SK-N-SH (cell line): ENCODE data around the gene SEC14L2. TPM values are rescaled to one million over a fixed set of nuclear protein-coding genes. Genes with fewer than 3 reads are reported as not detected.

Experiments
- CHD2 ChIP-seq: fragments of 150-350 bp; IDR thresholded peaks from 2 replicates; pipeline ENCODE4 v1.6.1; 2018; ENCODE audit warnings: low read length; ENCODE audit not compliant: partially characterized antibody
- FOXM1 ChIP-seq: IDR thresholded peaks from 2 replicates; pipeline ENCODE4 v1.4.0; 2012; ENCODE audit warnings: low read depth, mild to moderate bottlenecking
- GATA2 ChIP-seq: sonication (generic); formaldehyde crosslinking; IDR thresholded peaks from 2 replicates; pipeline ENCODE4 v1.5.0; 2020; ENCODE audit warnings: mild to moderate bottlenecking, missing genetic modification reagents
- MEF2A ChIP-seq: IDR thresholded peaks from 2 replicates; pipeline ENCODE4 v1.4.0; 2012; ENCODE audit warnings: low read depth, borderline replicate concordance
- MXI1 ChIP-seq: IDR thresholded peaks from 2 replicates; pipeline ENCODE4 v1.6.1; 2012; ENCODE audit warnings: mild to moderate bottlenecking, low read depth, low read length, improper control_type of control experiment
- NRF1 ChIP-seq: IDR thresholded peaks from 2 replicates; pipeline ENCODE4 v1.6.1; 2012; ENCODE audit warnings: low read depth, mild to moderate bottlenecking, low read length
- POLR2AphosphoS5 ChIP-seq: IDR thresholded peaks from 2 replicates; pipeline ENCODE4 v1.6.1; 2012; ENCODE audit warnings: low read depth, low read length
- RAD21 ChIP-seq: IDR thresholded peaks from 2 replicates; pipeline ENCODE4 v1.6.1; 2012; ENCODE audit warnings: mild to moderate bottlenecking, low read length
- RFX5 ChIP-seq: IDR thresholded peaks from 2 replicates; pipeline ENCODE4 v1.6.1; 2012; ENCODE audit warnings: mild to moderate bottlenecking, improper control_type of control experiment, low read length
- RXRA ChIP-seq: IDR thresholded peaks from 2 replicates; pipeline ENCODE4 v1.4.0; 2012; ENCODE audit warnings: low read depth, mild to moderate bottlenecking, borderline replicate concordance
- TCF12 ChIP-seq: IDR thresholded peaks from 2 replicates; pipeline ENCODE4 v1.4.0; 2012
- polyA plus RNA-seq, 3 experiments: library from polyadenylated mRNA; depleted of rRNA; stranded (reverse); fragments of >200 nt; gene quantifications; 2 replicates each; pipeline ENCODE4 v1.2.3, GENCODE V29; 2012
- TF ChIP-seq, protein P1 (sequence below): IDR thresholded peaks from 2 replicates; pipeline ENCODE4 v1.6.1; 2012; ENCODE audit warnings: mild to moderate bottlenecking, low read depth, low read length, moderate library complexity
- TF ChIP-seq, protein P2 (sequence below): fragments of 150-350 bp; IDR thresholded peaks from 2 replicates; pipeline ENCODE4 v1.6.1; 2017; ENCODE audit warnings: antibody characterized with exemption, low read length, low read depth, borderline replicate concordance
- TF ChIP-seq, protein P3 (sequence below): fragments of 150-350 bp; IDR thresholded peaks from 2 replicates; pipeline ENCODE4 v1.6.1; 2016; ENCODE audit warnings: mild to moderate bottlenecking, low read depth, low read length
- TF ChIP-seq, protein P4 (sequence below): IDR thresholded peaks from 2 replicates; pipeline ENCODE4 v1.4.0; 2012; ENCODE audit warnings: low read depth, borderline replicate concordance
- TF ChIP-seq, protein P5 (sequence below): IDR thresholded peaks from 2 replicates; pipeline ENCODE4; 2012

SEC14L2 gene
- polyA plus RNA-seq, 1 of the 3 experiments (the other 2 are of a cell fraction) = 14.0 TPM

DNA sequence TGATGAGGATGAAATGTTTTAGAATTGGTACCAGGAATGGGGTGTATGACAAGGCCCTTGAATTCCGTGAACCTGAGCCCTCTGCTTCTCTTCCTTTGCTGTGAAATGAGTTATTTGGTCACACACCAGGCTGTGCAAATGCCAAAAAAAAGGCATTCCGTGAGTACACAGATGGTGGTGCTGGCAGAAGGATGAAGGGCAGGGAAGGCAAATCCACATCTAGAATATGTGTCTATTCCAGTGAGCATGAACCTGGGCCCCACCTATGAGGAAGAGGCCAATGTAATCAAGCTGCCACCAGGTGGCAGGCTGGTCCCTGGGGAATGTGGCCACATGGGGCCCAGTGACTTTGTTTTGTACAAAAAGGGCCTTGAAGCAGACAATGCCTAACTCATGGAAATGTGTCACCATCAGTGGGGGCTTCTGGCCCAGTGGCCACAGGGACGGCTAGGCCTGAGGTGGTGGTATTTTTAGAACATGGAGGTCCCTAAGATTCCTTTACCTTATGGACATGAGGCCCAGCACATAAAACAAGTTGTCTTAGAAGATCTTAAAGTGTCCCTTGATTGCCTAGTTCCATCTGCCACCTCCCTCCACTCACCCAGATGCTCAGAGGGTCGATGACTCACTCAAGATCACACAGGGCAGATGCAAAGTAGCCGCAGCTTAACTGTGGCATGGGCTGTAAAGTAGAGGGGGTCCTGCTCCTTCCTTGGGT lies 5.7 kb upstream of the SEC14L2 start (continued):
- TF ChIP-seq, protein P1, sequence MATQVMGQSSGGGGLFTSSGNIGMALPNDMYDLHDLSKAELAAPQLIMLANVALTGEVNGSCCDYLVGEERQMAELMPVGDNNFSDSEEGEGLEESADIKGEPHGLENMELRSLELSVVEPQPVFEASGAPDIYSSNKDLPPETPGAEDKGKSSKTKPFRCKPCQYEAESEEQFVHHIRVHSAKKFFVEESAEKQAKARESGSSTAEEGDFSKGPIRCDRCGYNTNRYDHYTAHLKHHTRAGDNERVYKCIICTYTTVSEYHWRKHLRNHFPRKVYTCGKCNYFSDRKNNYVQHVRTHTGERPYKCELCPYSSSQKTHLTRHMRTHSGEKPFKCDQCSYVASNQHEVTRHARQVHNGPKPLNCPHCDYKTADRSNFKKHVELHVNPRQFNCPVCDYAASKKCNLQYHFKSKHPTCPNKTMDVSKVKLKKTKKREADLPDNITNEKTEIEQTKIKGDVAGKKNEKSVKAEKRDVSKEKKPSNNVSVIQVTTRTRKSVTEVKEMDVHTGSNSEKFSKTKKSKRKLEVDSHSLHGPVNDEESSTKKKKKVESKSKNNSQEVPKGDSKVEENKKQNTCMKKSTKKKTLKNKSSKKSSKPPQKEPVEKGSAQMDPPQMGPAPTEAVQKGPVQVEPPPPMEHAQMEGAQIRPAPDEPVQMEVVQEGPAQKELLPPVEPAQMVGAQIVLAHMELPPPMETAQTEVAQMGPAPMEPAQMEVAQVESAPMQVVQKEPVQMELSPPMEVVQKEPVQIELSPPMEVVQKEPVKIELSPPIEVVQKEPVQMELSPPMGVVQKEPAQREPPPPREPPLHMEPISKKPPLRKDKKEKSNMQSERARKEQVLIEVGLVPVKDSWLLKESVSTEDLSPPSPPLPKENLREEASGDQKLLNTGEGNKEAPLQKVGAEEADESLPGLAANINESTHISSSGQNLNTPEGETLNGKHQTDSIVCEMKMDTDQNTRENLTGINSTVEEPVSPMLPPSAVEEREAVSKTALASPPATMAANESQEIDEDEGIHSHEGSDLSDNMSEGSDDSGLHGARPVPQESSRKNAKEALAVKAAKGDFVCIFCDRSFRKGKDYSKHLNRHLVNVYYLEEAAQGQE = no peak
- TF ChIP-seq RXRA = no peak
- TF ChIP-seq, protein P2, sequence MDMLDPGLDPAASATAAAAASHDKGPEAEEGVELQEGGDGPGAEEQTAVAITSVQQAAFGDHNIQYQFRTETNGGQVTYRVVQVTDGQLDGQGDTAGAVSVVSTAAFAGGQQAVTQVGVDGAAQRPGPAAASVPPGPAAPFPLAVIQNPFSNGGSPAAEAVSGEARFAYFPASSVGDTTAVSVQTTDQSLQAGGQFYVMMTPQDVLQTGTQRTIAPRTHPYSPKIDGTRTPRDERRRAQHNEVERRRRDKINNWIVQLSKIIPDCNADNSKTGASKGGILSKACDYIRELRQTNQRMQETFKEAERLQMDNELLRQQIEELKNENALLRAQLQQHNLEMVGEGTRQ = no peak
- TF ChIP-seq POLR2AphosphoS5 = no peak
- TF ChIP-seq NRF1 = no peak
- TF ChIP-seq RFX5 = no peak
- no peak for TF ChIP-seq MEF2A
- TF ChIP-seq CHD2 = no peak
- no peak for TF ChIP-seq MXI1
- TF ChIP-seq, protein P3, sequence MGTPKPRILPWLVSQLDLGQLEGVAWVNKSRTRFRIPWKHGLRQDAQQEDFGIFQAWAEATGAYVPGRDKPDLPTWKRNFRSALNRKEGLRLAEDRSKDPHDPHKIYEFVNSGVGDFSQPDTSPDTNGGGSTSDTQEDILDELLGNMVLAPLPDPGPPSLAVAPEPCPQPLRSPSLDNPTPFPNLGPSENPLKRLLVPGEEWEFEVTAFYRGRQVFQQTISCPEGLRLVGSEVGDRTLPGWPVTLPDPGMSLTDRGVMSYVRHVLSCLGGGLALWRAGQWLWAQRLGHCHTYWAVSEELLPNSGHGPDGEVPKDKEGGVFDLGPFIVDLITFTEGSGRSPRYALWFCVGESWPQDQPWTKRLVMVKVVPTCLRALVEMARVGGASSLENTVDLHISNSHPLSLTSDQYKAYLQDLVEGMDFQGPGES = no peak
- no peak for TF ChIP-seq TCF12
- TF ChIP-seq, protein P4, sequence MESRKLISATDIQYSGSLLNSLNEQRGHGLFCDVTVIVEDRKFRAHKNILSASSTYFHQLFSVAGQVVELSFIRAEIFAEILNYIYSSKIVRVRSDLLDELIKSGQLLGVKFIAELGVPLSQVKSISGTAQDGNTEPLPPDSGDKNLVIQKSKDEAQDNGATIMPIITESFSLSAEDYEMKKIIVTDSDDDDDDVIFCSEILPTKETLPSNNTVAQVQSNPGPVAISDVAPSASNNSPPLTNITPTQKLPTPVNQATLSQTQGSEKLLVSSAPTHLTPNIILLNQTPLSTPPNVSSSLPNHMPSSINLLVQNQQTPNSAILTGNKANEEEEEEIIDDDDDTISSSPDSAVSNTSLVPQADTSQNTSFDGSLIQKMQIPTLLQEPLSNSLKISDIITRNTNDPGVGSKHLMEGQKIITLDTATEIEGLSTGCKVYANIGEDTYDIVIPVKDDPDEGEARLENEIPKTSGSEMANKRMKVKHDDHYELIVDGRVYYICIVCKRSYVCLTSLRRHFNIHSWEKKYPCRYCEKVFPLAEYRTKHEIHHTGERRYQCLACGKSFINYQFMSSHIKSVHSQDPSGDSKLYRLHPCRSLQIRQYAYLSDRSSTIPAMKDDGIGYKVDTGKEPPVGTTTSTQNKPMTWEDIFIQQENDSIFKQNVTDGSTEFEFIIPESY = no peak
- TF ChIP-seq GATA2 = no peak
- no peak for TF ChIP-seq FOXM1
- TF ChIP-seq, protein P5, sequence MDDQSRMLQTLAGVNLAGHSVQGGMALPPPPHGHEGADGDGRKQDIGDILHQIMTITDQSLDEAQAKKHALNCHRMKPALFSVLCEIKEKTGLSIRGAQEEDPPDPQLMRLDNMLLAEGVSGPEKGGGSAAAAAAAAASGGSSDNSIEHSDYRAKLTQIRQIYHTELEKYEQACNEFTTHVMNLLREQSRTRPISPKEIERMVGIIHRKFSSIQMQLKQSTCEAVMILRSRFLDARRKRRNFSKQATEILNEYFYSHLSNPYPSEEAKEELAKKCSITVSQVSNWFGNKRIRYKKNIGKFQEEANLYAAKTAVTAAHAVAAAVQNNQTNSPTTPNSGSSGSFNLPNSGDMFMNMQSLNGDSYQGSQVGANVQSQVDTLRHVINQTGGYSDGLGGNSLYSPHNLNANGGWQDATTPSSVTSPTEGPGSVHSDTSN = no peak
- TF ChIP-seq RAD21 = peak; percentile 80
